Fibroblast of gingiva (primary cell): Measurements from ENCODE around the gene HSFX1.
"Not testable (repeated sequence)": the region's sequence is repeated elsewhere in the genome, so short reads cannot be mapped to it uniquely, and the experiment has no call there.

ENCODE experiments used
- DNase-seq: peaks from one replicate; pipeline ENCODE4 v3.0.0-alpha.2; 2011; ENCODE audit warnings: low read depth

The HSFX1 gene, protein sequence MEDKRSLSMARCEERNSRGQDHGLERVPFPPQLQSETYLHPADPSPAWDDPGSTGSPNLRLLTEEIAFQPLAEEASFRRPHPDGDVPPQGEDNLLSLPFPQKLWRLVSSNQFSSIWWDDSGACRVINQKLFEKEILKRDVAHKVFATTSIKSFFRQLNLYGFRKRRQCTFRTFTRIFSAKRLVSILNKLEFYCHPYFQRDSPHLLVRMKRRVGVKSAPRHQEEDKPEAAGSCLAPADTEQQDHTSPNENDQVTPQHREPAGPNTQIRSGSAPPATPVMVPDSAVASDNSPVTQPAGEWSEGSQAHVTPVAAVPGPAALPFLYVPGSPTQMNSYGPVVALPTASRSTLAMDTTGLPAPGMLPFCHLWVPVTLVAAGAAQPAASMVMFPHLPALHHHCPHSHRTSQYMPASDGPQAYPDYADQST

GRCh38 chrX:149773768-149774167 is at the start of gene HSFX1:
Gene HSFX1, plus strand, starts transcription at chrX:149774068. Its CDS starts 614 bp downstream, at chrX:149774682.
- not testable (repeated sequence) for DNase-seq

DNA sequence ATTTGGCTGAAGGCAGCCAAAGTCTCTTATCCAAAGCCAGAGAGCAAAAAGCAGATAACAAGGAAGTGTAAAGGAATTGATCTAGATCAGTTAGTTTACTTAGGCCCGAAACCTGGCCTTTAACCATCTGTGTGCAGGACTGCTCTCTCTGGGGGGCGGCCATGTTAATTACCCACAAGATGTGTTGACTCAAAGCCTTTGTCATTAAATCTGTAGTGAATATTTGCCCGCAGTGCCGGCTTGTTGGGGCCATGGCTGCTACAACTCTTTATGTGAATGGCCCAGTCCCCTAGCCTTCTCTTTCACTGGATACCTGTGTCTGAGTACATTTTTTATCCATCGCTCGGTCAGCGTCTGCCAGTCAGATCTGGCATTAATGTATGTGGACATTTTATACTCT is 46.6 kb upstream of the HSFX1 start:
- not testable (repeated sequence) for DNase-seq

- not testable (repeated sequence) for DNase-seq
Observed at GRCh38 chrX:149742269-149742668, 31.6 kb upstream of the HSFX1 start.

GRCh38 chrX:149746390-149747007 is 27.4 kb upstream of the HSFX1 start:
- not testable (repeated sequence) for DNase-seq

DNA sequence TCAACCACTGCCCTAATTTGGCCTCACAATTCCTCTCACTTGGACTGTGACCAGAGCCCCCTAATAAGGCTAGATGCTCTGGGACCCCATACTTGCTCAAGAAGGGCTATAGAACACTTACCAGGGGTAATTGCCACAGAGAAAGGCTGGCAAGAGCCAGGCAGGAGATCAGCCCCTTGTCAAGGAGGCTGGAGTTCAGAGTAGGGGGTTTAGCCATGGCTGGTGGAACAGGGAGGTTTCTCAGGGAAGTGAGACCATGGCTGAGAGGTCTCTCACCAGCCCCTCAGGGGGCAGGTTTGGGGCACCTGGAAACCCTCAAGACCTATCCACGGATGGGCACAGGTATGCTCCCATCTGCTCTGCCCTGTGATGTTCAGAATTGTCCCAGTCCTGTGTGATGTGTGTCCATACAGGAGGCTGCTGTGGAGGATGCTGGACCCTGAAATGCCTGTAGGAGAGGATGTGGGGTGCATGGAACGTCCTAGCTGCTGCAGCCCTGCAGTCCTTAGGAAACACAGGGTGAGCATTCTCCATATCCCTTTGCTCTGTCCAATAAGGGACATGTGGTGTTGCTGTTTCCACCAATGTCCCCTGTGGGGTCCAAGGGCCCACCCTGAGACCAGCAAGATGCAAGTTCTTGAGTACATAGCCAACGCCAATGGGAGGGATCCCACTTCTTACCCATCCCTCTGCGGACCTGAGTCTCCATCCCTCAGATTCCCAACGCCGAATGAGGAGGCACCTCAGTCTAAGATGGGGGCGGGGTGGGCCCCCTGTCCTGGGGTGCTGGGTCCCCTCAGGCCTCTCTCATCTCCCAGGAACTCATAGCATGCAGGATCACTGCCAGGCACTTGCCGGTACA is 16.4 kb upstream of the HSFX1 start:
- no peak for DNase-seq

DNA sequence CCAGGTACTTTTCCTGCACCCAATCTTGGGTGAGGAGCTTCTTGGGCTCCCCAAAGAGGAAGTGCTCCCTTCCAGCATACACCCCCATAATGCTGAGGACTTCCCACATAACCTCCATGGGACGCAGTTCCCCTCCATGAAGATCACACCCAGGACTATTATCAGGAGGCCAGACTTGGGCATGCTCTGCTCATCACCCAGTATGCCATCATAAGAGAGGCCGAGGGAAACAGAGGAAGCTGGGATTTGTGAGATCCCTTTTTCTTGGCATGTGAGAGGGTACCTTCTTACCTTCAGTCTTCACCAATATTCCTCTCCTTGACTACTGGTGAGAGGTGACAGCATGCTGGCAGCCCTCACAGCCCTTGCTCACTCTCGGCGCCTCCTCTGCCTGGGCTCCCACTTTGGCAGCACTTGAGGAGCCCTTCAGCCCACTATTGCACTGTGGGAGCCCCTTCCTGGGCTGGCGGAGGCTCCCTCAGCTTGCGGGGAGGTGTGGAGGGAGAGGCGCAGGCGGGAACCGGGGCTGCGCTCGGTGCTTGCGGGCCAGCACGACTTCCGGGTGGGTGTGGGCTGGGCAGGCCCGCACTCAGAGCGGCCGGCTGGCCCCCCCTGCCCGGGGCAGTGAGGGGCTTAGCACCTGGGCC is 15.7 kb upstream of the HSFX1 start:
- DNase-seq: no peak

- DNase-seq: not testable (repeated sequence)
Observed at GRCh38 chrX:149758715-149759078, 15.2 kb upstream of the HSFX1 start.

- no peak for DNase-seq
Observed at GRCh38 chrX:149759824-149760223, 14.0 kb upstream of the HSFX1 start.

- DNase-seq: no peak
Observed at GRCh38 chrX:149760965-149761364, 12.9 kb upstream of the HSFX1 start.

GRCh38 chrX:149761858-149762674 is 11.8 kb upstream of the HSFX1 start:
- DNase-seq: not testable (repeated sequence)

DNA sequence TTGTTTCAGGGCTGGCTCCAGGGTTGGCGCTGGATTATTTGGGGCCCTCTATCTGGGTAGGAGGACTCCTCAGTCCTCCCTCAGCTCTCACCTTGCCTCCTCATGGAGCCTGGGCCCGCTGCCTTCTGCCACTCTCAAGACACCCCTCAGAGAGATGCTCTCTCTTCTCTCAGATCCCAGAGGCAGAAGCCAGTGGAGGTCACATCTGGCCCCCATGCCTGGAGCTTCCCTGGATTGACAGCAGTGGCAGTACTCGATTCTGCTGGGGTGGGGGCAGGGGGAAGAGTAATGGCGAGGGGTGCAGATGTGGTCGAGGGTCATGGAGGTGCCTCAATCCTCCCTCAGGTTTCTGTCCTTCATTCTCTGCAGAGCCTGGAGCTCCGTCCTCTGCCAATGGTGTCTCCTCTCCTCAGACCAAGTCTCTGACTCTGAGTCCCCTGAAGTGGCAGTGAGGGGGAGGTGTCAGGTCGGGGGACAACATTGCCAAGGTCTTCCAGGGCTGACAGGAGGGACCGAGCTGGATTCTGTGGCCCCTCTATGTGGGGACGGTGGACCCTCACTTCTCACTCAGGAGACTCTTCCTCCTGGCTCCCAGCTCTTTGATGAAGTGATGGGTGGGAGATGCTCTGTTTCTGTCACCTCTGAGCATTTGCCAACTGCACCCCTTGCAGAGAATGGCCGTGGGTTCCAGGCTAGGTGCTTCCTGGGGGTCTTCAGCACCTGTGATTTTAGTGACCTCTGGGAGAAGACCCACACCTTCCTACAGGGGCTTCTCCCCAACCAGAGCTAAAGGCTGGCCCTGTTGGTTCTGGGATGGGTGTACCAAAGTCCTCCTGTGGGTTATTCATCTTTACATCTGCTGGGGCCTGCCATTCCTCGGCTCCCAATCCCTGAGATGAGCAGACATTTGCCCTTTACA is 10.9 kb upstream of the HSFX1 start:
- no peak for DNase-seq

- DNase-seq: not testable (repeated sequence)
Observed at GRCh38 chrX:149770344-149770743, 3.5 kb upstream of the HSFX1 start.

DNA sequence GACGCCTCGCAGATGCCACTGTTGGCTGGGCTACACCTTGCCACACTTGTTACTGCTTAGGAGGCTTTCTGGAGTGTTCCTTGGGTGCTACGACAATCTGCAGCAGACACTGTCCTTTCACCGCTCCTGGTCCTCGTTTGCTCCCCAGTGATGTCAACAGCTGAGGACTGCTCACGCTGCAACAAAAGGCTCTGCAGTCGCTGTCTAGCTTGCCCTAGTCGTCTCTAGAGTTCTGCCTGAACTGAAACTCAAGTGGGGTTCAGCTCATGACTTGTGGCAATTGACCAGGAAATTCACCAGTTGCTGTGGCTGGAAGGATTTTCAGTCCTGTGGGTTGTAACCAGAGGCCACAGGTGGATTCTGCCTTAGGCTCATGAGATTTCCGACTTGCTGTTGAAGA is 842 bp upstream of the HSFX1 start:
- not testable (repeated sequence) for DNase-seq

GRCh38 chrX:149777999-149778398 is 4.1 kb downstream of the HSFX1 start:
- not testable (repeated sequence) for DNase-seq

GRCh38 chrX:149781727-149782126 is 7.9 kb downstream of the HSFX1 start, which contains the start of gene MAGEA9:
Gene MAGEA9, plus strand, starts transcription at chrX:149781930. Its CDS starts 4,281 bp downstream, at chrX:149786211.
- not testable (repeated sequence) for DNase-seq

DNA sequence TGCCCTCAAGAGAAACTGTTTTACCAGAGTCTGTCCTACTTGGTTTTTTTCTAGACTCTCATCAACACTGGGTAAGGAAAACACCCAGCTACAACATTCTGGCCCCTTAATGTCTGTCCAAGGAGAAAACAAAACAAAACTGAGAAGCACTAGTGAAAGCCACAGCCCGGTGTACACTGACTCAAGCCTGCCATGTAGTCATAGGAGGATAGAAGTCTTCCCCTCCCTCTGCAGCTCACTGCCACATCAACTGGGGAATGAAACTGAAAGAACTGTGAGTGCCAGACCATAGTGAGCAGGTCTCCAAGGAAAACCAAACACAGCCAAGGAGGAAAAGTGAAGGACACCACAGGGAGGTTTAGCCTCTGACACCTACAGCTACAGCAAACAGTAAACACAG is 21.7 kb downstream of the HSFX1 start:
- not testable (repeated sequence) for DNase-seq

- no peak for DNase-seq
Observed at GRCh38 chrX:149799095-149799714, 25.3 kb downstream of the HSFX1 start.

DNA sequence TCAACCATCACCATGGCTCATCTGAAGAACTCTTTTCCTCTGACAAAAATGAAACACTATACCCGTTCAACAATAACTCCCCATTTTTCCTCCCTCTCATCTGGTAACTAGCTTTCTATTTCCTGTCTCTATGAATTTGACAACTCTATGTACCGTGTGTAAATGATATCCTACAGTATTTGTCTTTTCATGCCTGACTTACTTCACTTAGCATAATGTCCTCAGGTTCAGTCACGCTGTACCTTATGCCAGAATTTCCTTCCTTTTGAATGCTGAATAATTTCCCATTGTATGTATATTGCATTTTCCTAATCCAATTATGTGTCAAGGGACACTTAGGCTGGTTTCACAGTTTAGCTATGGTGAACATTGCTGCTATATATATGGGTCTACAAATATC is 26.1 kb downstream of the HSFX1 start:
- no peak for DNase-seq

DNA sequence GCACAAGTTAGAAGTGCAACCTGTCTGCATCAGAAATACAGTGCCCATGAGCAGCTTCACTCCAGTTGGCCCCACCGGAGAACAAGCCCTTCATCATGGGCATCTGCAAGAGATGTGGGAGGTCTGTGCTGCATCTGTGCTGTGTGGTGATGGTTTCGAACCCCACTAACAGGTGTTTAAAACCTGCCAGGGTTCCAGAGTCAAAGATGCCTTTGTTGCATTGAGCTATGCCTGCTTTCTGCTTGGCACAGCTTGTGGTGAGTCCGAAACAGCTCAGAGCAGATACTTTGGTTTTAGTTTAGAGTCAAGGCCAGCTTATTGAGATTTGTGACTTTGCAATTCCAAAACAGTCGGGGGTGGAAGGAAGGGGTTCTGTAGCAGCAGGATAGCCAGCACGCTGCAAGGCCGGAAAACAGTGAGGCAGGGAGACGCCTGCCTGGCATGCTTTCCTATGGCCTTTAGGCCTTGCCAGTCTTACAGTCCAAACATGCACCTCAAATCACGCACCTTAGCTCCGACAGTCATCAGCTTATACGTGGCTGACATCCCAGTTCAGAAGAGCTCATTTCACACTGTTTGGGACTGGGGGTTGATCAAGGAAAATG is 29.7 kb downstream of the HSFX1 start:
- DNase-seq: no peak
